AG20443 (cell line): ENCODE measurements around the gene PCDHGA1.
"Not testable (repeated sequence)": the region's sequence is repeated elsewhere in the genome, so short reads cannot be mapped to it uniquely, and the experiment has no call there.

Source experiments
- DNase-seq: peaks from one replicate; pipeline ENCODE4 v3.0.0; 2012; ENCODE audit warnings: low spot score, mixed read lengths

The PCDHGA1 gene

GRCh38 chr5:141409598-141410306 lies 79.4 kb downstream of the PCDHGA1 start:
- no peak for DNase-seq

- DNase-seq: no peak
These were observed 81.3 kb downstream of the PCDHGA1 start for GRCh38 chr5:141411575-141411974.

- DNase-seq: peak; percentile 78
These were observed 82.7 kb downstream of the PCDHGA1 start, which contains the start of gene PCDHGA10 for GRCh38 chr5:141412854-141413539. Gene PCDHGA10, plus strand, starts transcription at chr5:141412987. Its CDS starts 189 bp downstream, at chr5:141413176.

GRCh38 chr5:141413540-141414069 lies 83.3 kb downstream of the PCDHGA1 start:
- DNase-seq: no peak

- DNase-seq: not testable (repeated sequence)
These were observed 84.4 kb downstream of the PCDHGA1 start for GRCh38 chr5:141414548-141415274.

- DNase-seq: not testable (repeated sequence)
These were observed 84.9 kb downstream of the PCDHGA1 start for GRCh38 chr5:141415275-141415618.

GRCh38 chr5:141417494-141418172 lies 87.3 kb downstream of the PCDHGA1 start, which contains the start of gene PCDHGB7:
Gene PCDHGB7, plus strand, starts transcription at chr5:141417677. Its CDS starts 183 bp downstream, at chr5:141417860.
- peak; percentile 74 for DNase-seq

GRCh38 chr5:141419074-141419880 lies 89.0 kb downstream of the PCDHGA1 start:
- DNase-seq: no peak

- DNase-seq: peak; percentile 57
These were observed 90.7 kb downstream of the PCDHGA1 start, which contains the start of gene PCDHGA11 for GRCh38 chr5:141420855-141421488. Gene PCDHGA11, plus strand, starts transcription at chr5:141421051. Its CDS starts 177 bp downstream, at chr5:141421228.

GRCh38 chr5:141421489-141421855 lies 91.2 kb downstream of the PCDHGA1 start:
- DNase-seq: no peak

- DNase-seq: no peak
These were observed 92.5 kb downstream of the PCDHGA1 start for GRCh38 chr5:141422742-141423291.

GRCh38 chr5:141427783-141428426 lies 97.6 kb downstream of the PCDHGA1 start:
- no peak for DNase-seq

GRCh38 chr5:141430332-141431113 lies 100.2 kb downstream of the PCDHGA1 start, which contains the start of gene PCDHGA12:
Gene PCDHGA12, plus strand, starts transcription at chr5:141430507. Its CDS starts 253 bp downstream, at chr5:141430760.
- DNase-seq: peak; percentile 77

GRCh38 chr5:141431286-141431685 lies 101.0 kb downstream of the PCDHGA1 start:
- DNase-seq: no peak

- DNase-seq: not testable (repeated sequence)
These were observed 102.0 kb downstream of the PCDHGA1 start for GRCh38 chr5:141432308-141432707.

GRCh38 chr5:141432726-141433125 lies 102.4 kb downstream of the PCDHGA1 start:
- DNase-seq: not testable (repeated sequence)

GRCh38 chr5:141434006-141434405 lies 103.7 kb downstream of the PCDHGA1 start:
- no peak for DNase-seq

GRCh38 chr5:141437221-141437620 lies 106.9 kb downstream of the PCDHGA1 start:
- no peak for DNase-seq
